Esophagus squamous epithelium (tissue), 4 donors: Measurements from ENCODE around the gene TPD52L1.

Experiments
- CTCF ChIP-seq, 6 experiments: fragments of 450-650 bp in 4 of 6; fragments of 200-600 bp in 2 of 6; sonication (generic) in 2 of 6; IDR thresholded peaks; one replicate each; pipeline ENCODE4 v1.5.1; 2016 to 2019; ENCODE audit warnings: antibody characterized with exemption in 6 of 6, mild to moderate bottlenecking in 4 of 6, moderate library complexity in 4 of 6
- POLR2A ChIP-seq, 4 donors: fragments of 450-650 bp; IDR thresholded peaks; one replicate each; pipeline ENCODE4 v1.6.1; 2017; ENCODE audit warnings: antibody characterized with exemption in 4 of 4, mild to moderate bottlenecking in 4 of 4, moderate library complexity in 3 of 4

GRCh38 chr6:125182237-125183008 is 28.9 kb downstream of the TPD52L1 start:
- TF ChIP-seq CTCF (IDR thresholded peaks at IDR 0.05) (no peak), POLR2A (IDR thresholded peaks at IDR 0.05) (no peak)
